Esophagus muscularis mucosa (tissue), 4 donors: ENCODE data around the gene HOXB6.

ENCODE experiments used
- CTCF ChIP-seq, 3 experiments: fragments of 200-600 bp in 2 of 3; fragments of 450-650 bp in 1 of 3; sonication (generic) in 2 of 3; IDR thresholded peaks; one replicate each; pipeline ENCODE4 v1.5.1; 2017 to 2019; ENCODE audit warnings: antibody characterized with exemption in 3 of 3, mild to moderate bottlenecking in 2 of 3, moderate library complexity in 1 of 3
- EP300 ChIP-seq: sonication (generic); formaldehyde crosslinking; IDR thresholded peaks from one replicate; pipeline ENCODE4 v1.6.1; 2017; ENCODE audit warnings: antibody characterized with exemption
- POLR2A ChIP-seq: fragments of 450-650 bp; IDR thresholded peaks from one replicate; pipeline ENCODE4 v1.6.1; 2017; ENCODE audit warnings: antibody characterized with exemption, moderate library complexity, mild to moderate bottlenecking, low read depth

GRCh38 chr17:48643697-48644012 lies 38.9 kb upstream of the HOXB6 start:
- TF ChIP-seq CTCF (IDR thresholded peaks at IDR 0.05) (no peak), POLR2A (no peak), EP300 (no peak)
